NCI-H1436 (cell line): ENCODE results near the gene PLXNB2.
"Not testable (repeated sequence)": the region's sequence is repeated elsewhere in the genome, so short reads cannot be mapped to it uniquely, and the experiment has no call there.

Experiments used
- DNase-seq: peaks from one replicate; lab custom pipeline; 2025; lab: John Stamatoyannopoulos, UW

The PLXNB2 gene

DNA sequence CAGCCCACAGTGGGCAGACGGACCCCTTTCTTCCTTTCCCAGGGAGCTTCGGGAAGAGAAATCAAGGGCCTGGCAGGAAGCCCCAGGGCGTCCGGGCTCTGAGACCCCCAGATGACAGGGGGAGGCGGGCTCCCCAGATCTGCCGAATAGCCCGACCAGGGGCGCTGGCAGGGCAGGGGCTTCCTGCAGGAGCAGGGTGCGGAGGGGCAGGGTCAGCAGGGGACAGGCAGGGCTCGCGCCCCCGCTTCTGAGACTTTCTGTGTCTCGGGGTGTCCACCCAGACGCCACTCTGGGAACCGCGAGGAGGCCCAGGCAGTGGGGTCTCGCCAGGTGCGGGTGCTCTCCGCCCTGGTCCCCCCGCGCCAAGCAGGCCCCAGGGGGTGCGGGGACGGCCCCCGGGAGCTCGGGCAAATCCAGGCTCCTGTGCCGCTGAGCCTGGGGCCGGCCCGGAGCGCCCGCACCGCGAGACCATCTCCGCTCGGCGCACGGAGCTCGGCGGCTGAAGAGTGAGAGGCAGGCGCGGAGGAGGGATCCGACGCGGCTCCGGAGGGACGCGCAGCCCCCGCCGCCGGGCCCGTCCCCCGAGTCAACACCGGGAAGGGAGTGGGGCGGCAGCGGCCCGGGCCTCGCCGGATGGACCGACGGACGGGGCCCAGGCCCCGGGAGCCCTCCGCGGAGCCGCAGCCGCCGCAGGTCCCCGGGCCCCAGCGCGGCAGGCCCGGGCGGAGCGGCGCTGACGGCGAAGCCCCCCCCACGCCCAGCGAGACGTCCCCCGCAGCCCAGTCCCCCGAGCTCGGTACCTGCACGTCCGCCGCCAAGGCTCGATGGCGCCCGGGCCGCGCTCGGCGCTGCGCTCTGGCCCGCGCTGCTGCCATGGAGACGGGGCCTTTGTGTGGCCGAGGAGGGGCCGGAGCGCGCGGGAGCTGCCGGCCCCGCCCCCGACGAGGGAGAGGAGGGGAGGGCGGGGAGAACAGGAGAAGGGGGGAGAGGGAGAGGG lies at the start of gene PLXNB2:
Gene PLXNB2, minus strand, starts transcription at position 894 of the 997 bp plus-strand sequence. CDS start 17,062 bp downstream, outside the sequence.
- DNase-seq, result peak; percentile 78

GRCh38 chr22:50357222-50357621 lies 49.8 kb upstream of the PLXNB2 start:
- no peak for DNase-seq

DNA sequence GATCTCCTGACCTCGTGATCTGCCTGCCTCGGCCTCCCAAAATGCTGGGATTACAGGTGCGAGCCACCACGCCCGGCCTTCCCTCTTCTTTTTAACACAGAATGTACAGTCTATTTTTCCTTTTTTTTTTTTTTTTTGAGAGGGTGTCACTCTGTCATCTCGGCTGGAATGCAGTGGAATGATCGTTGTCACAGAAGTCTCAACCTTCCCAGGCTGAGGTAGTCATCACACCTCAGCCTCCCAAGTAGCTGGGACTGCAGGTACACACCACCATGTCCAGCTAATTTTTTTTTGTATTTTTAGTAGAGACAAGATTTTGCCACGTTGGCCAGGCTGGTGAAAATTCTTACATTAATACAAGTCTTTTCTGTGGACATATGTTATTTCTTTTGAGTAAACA lies 48.7 kb upstream of the PLXNB2 start:
- DNase-seq, result no peak

- no peak for DNase-seq
These were observed 40.6 kb upstream of the PLXNB2 start for GRCh38 chr22:50348058-50348457.

DNA sequence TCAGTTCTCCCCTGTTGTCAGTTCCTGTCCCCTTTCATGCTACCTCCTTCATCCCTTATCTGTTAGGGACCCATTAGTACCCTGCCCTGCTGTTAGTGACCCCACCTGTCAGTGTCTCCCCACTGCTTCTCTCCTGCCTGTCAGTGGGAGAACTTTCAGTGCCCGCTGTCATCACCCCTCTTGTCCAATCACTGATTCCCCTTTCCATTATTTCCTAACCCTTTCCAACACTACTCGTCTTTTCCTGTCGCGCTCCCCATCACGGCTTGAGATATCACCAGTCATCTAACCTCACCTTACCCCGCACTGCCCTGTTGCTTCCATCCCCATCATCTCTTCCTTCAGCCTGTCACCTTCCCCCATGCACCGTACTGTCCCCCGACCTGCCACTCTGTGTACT lies 39.7 kb upstream of the PLXNB2 start:
- no peak for DNase-seq

GRCh38 chr22:50346470-50346869 lies 39.0 kb upstream of the PLXNB2 start:
- DNase-seq, result no peak

- no peak for DNase-seq
These were observed 36.1 kb upstream of the PLXNB2 start for GRCh38 chr22:50343541-50343935.

DNA sequence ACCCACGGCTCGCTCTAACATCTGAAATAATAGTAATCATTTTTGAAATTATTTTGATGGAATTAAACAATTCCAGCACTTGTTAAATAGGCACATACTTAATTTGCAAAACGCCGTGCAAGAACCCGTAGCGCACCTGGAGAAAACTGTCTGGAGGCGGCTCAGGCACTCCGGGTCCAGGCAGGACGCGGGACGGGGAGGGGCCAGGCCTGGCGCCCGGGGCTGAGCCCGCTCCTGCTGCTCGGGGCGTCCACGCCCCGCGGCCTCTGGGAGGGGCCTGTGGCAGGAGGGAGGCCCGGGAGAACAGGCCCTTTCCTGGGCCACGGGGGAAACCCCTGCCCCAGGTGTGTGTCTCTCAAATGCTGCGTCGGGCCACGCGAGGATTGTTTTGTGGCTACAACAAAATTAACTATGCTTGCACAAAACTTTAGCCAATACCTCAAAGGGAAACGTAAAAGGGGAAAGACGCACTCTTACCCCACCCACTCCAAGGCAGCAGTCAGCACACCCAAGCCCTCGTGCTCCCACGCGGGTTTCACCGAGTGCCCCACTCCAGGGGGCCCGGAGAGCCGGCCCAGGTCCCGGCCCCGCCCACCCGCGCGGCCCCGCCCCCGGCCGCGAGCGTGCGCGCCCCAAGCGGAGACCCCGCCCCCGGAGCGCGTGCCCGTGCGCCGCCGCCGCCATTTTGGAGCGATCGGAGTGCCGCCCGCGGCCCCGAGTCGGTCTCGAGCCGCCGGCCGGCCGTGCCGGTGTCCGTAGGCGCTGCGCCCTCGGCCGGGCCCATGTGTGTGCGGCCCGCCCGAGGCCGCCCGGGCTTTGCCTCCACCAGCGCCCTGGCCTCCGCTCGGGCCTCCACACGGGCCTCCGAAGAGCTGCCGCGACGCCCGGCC lies 35.5 kb upstream of the PLXNB2 start, which contains the start of gene PPP6R2:
Gene PPP6R2, plus strand, starts transcription at position 677 of the 890 bp plus-strand sequence. CDS start 50,582 bp downstream, outside the sequence.
- DNase-seq, result peak; percentile 64

- DNase-seq, result peak; percentile 85
These were observed 34.7 kb upstream of the PLXNB2 start for GRCh38 chr22:50341977-50342650.

DNA sequence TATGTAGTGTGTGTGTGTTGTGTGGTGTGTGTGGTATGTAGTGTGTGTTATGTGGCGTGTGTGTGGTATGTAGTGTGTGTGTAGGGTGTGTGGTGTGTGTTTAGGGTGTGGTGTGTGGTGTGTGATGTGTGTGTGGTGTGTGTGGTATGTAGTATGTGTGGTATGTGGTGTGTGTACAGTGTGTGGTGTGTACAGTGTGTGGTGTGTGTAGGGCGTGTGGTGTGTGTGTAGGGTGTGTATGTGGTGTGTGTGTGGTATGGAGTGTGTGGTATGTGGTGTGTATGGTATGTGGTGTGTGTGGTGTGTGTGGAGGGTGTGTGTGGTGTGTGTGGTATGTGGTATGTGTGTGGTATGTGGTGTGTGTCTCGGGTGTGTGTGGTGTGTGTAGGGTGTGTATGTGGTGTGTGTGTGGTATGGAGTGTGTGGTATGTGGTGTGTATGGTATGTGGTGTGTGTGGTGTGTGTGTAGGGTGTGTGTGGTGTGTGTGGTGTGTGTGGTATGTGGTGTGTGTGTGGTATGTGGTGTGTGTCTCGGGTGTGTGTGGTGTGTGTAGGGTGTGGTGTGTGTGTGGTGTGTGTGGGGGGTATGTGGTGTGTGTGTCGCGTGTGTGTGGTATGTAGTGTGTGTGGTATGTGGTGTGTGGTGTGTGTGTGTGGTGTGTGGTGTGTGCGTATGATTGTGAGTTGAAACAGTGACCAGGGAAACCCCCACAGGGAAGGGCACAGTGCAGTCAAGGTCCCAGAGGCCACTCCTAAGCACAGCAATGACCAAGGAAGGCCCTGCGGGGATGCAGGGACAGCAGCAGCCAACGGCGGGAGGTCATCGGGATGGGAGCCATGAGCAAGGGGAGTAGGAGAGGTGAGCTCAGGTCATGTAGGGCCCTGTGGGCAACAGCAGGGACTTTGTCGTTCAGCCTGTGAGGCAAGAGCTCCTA lies 32.8 kb upstream of the PLXNB2 start:
- DNase-seq, result no peak

- no peak for DNase-seq
These were observed 31.5 kb upstream of the PLXNB2 start for GRCh38 chr22:50338860-50339462.

DNA sequence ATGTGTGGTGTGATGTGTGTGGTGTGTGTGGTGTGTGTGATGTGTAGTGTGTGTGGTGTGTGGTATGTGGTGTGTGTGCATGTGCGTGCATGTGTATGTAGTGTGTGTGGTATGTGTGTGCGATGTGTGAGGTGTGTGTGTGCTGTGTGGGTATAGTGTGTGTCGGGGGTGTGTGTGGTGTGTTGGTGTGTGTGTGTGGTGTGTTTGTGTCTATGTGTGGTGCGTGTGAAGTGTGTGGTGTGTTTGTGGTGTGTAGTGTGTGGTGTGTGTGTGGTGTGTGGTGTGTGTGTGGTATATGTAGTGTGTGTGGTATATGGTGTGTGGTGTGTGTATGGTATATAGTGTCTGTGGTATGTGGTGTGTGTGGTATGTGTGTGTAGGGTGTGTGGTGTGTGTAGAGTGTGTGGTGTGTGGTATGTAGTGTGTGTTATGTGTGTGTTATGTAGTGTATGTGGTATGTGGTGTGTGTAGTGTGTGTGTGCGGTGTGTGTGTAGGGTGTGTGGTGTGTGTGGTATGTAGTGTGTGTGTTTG lies 30.7 kb upstream of the PLXNB2 start:
- DNase-seq, result no peak

DNA sequence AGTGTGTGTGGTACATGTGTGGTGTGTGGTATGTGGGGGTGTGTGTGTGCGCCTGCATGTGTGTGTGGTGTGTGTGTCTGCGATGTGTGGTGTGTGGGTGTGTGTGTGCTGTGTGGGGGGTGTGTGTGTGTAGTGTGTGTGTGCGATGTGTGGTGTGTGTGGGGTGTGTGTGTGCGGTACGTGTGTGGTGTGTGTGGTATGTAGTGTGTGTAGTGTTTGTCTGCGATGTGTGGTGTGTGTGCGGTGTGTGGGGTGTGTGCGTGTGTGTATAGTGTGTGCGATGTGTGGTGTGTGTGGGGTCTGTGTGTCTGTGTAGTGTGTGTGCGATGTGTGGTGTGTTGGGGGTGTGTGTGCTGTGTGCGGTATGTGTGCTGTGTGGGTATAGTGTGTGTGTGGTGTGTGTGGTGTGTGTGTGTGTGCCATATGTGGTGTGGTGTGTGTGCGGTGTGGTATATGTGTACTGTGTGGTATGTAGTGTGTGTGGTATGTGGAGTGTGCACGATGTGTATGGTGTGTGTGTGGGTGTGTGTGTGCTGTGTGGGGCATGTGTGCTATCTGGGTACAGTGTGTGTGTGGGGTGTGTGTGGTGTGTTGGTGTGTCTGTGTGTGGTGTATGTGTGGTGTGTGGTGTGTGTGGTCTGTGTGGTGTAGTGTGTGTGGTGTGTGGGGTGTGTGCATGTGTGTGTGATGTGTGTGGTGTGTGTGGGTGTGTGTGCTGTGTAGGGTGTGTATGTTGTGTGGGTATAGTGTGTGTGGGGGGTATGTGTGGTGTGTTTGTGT lies 30.0 kb upstream of the PLXNB2 start:
- no peak for DNase-seq

DNA sequence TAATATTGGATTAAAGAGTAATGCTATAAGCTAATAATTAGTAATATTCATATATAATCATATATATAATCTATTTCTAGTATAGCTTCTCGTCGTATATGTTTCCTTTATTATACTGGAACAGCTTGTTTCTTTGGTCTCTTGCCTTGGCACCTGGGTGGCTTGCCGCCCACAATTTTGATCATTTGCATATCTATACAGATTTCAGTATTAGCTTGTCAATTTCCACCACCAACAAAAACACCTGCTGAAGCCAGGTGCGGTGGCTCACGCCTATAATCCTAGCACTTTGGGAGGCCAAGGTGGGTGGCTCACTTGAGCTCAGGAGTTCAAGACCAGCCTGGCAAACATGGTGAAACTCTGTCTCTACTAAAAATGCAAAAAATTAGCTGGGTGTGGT lies 27.0 kb upstream of the PLXNB2 start:
- DNase-seq, result not testable (repeated sequence)

DNA sequence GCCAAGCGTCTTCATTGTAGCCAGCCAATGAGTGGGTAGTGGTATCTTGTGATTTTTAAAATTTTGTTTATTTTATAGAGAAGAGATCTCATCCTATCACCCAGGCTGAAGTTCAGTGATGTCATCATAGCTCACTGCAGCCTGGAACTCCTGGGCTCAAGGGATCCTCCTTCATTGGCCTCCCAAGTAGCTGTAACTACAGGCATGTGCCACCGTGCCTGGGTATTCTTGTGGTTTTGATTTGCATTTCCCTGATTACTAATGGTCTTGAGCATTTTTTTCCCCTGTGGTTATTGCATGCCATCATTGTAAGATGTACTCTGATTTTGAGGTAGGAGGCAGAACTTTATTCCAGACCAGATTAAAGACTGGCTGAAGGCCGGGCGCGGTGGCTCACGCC lies 21.8 kb upstream of the PLXNB2 start:
- DNase-seq, result no peak

- DNase-seq, result no peak
These were observed 20.2 kb upstream of the PLXNB2 start for GRCh38 chr22:50327711-50328019.

DNA sequence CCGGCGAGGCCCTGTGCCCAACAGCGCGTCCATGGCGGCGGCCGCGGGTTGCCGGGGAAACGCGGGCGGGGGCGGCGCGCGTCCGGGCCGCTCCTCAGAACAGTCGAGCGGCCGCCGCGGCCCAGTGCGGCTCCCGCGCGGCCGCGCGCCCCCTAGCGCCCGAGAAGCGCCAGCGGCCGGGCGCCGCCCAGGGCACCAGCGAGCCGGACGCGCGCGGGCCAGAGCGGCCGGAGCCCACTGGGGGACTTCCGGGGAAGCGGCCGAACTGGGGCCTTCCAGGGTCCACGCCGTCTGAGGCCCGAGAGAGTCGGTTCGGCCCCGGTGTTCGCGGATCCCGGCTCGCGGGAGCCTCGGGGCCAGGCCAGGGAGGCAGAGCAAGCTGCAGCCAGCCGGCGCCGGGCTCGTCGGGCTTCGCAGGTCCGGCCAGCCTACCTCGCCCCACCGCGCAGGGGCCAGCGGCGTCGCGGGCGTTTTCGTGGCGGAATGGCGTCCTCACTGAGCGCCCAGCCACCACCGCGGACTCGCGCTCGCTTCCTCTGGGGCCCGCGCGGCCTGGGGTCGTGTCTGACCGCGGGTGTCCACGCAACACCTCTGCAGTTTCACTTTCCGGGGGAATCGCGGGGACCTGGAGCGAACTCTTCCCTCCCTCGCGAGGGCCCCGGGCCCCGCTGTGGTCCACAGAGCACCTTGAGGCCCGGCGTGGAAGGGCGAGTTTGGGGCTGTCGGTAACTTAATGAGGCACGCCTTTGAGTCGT lies 19.7 kb upstream of the PLXNB2 start, which contains the start of gene DENND6B:
Gene DENND6B, minus strand, starts transcription at position 57 of the 755 bp plus-strand sequence. Its CDS starts 24 bp downstream, at position 33.
- DNase-seq, result peak; percentile 73

DNA sequence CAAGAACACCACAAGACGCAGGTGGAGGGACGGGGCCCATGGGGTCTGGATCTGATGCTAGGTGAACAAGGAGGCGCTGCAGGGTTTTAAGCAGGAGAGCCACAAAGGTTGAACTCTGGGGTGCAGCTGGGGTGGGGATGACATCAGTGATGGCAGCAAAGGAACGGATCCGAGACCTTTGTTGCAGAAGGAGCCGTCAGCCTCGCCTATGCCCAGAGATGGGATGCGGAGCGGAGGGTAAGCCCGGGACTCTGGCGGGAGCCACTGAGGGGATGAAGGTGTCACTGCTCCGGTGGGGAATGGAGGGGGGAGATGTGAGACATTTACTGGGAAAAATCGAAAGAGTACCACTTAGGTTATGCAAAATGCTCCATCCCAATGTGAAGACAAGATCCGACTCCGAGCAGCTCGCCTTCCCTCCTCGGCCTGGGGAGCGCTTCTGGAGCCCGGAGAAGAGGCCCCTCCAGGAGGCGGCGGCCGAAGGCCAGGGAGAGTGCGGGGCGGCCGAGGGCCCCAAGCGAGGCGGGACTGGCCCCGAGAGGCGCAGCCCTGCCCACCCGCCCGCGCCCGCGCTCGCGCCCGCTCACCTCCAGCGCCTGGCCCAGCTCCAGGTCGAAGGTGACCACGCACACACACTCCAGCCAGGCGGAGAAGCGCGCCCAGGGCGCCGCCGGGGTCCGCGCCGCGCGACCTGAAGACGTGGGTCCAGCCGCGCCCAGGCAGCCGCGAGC lies 18.9 kb upstream of the PLXNB2 start:
- no peak for DNase-seq
